WERI-Rb-1 (cell line): ENCODE results near the gene TAF1C.
"Not testable (repeated sequence)": the region's sequence is repeated elsewhere in the genome, so short reads cannot be mapped to it uniquely, and the experiment has no call there.

Source experiments
- DNase-seq: peaks from one replicate; pipeline ENCODE4 v3.0.0-alpha.2; 2020
- H3K27ac ChIP-seq: fragments of 250-450 bp; sonication (Bioruptor Pico); 2 replicates; pipeline ENCODE4 v1.5.1; 2020; ENCODE audit warnings: mild to moderate bottlenecking, moderate library complexity
- H3K27me3 ChIP-seq: fragments of 250-450 bp; sonication (Bioruptor Pico); 2 replicates; pipeline ENCODE4 v1.5.1; 2021; ENCODE audit warnings: mild to moderate bottlenecking, low read depth, moderate library complexity; ENCODE audit not compliant: insufficient read depth, severe bottlenecking
- H3K36me3 ChIP-seq: fragments of 250-450 bp; sonication (Bioruptor Pico); 2 replicates; pipeline ENCODE4 v1.5.1; 2020; ENCODE audit warnings: mild to moderate bottlenecking, moderate library complexity
- H3K4me3 ChIP-seq: 2 replicates; pipeline ENCODE4 v1.5.1; 2011; ENCODE audit warnings: low read depth, mild to moderate bottlenecking, control low read depth, low read length
- H3K9me3 ChIP-seq: fragments of 250-450 bp; sonication (Bioruptor Pico); 2 replicates; pipeline ENCODE4 v1.5.1; 2021; ENCODE audit warnings: mild to moderate bottlenecking, moderate library complexity; ENCODE audit not compliant: severe bottlenecking
- CTCF ChIP-seq: IDR thresholded peaks from 2 replicates; pipeline ENCODE4 v1.5.1; 2011; ENCODE audit warnings: low read depth, mild to moderate bottlenecking, control low read depth, inconsistent platforms, low read length

Gene TAF1C

DNA sequence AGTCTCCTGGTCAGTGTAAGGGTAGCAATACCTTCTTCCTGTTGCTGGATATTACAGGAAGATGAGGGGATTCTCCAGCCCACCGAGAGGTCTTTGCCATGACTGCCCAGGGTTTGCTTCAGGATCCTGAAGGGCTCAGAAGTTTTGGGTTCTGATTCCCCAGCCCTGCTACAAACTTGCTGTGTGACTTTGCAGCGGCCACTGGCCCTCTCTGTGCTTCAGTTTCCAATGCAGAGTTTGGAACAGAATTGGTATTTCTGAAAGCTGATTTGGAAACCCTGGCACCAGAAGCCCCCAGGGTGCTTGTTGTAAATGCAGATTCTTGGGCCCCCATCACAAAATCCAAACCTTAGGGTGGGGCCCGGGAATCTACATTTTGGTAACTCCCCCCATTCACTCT is 38.3 kb upstream of the TAF1C start:
- no peaks in the 10 kb centered on the region for H3K27me3 ChIP-seq
- no peak overlapping the region for H3K27ac ChIP-seq
- H3K4me3 ChIP-seq, result no peak overlapping the region
- H3K9me3 ChIP-seq, result no peaks in the 10 kb centered on the region
- H3K36me3 ChIP-seq, result no peaks in the 10 kb centered on the region
- no peak for TF ChIP-seq CTCF
- DNase-seq, result no peak

- no peak for TF ChIP-seq CTCF
- DNase-seq, result no peak
- no peaks in the 10 kb centered on the region for H3K9me3 ChIP-seq
- H3K27me3 ChIP-seq, result no peaks in the 10 kb centered on the region
- H3K27ac ChIP-seq, result no peak overlapping the region
- no peaks in the 10 kb centered on the region for H3K36me3 ChIP-seq
- no peak overlapping the region for H3K4me3 ChIP-seq
These were observed 37.7 kb upstream of the TAF1C start for GRCh38 chr16:84224554-84224953.

DNA sequence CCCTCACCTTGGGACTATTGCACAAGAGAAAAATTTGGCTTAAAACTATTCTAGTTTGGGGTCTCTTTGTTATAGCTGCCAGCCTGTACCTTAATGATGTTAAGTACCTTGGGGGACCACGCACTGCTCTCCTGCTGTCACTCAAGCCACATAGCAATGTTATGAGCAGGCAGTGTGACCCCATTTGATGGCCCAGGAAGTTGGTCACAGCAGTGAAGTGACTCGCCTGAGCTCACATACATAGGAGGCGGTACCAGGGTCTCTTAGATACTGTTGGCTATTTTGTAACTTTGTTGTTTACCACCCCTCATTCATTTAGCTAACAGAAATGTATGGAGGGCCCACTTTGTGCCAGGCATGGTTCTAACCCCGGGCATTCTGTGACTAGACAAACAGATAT is 36.6 kb upstream of the TAF1C start:
- no peaks in the 10 kb centered on the region for H3K36me3 ChIP-seq
- no peak overlapping the region for H3K4me3 ChIP-seq
- H3K9me3 ChIP-seq, result no peaks in the 10 kb centered on the region
- H3K27me3 ChIP-seq, result no peaks in the 10 kb centered on the region
- no peak for TF ChIP-seq CTCF
- no peak overlapping the region for H3K27ac ChIP-seq
- no peak for DNase-seq

- no peak overlapping the region for H3K27ac ChIP-seq
- no peak overlapping the region for H3K4me3 ChIP-seq
- H3K36me3 ChIP-seq, result no peaks in the 10 kb centered on the region
- no peak for DNase-seq
- H3K27me3 ChIP-seq, result no peaks in the 10 kb centered on the region
- no peak for TF ChIP-seq CTCF
- H3K9me3 ChIP-seq, result no peaks in the 10 kb centered on the region
These were observed 34.0 kb upstream of the TAF1C start for GRCh38 chr16:84220851-84221250.

DNA sequence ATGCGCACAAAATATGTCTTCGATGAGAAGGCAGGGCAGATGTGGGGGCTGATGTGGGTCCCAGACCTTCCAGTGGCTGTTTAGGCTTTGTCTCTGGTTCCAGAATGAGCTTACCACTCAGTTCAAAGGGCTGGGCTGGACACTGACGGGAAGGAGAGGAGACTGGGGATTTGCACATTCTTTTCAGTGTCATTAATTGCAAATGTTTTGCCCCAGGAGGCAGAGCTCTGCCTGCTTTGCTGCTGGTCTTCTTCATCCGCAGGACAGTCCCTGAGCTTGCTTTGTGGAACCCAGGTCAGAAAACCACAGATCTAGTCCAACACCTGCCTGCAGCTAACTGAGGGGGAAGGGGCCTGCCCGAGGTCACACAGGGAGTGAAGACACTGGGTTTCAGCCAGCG is 32.1 kb upstream of the TAF1C start:
- no peak for TF ChIP-seq CTCF
- no peaks in the 10 kb centered on the region for H3K36me3 ChIP-seq

DNA sequence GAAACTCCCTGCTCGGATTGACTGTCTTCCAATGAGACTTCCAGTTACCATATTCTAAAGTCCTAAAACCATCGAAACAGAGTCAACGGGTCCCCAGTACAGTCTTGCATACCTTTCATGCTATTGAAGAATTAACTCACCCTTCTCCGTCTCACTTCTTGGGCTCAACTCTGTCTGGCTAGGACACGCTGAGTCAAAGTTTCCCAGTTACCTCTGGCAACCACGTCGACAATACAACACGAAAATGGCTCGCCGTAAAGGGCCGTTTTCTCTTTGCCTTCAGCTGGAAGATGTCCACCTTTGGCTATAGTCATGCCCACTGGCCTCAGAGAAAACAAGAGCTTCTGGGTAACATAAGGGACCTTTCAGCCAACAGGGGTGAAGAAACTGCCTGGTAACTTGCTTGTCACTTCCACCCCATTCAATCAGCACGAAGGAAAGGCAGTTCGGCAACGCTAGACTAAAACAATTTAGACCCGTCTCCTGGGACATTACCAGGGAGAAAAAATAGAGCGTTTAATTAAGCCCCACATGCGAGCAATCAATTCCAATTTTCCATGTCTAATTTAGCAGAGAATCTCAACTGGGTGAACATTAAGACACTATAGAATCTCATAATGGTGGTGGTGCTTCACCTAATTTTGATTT is 31.4 kb upstream of the TAF1C start:
- H3K4me3 ChIP-seq, result no peak overlapping the region
- DNase-seq, result no peak

More for the DNA sequence above, 32.1 kb upstream of the TAF1C start:
- no peak overlapping the region for H3K27ac ChIP-seq
- no peak for DNase-seq
- no peaks in the 10 kb centered on the region for H3K9me3 ChIP-seq
- H3K27me3 ChIP-seq, result no peaks in the 10 kb centered on the region
- H3K4me3 ChIP-seq, result no peak overlapping the region

GRCh38 chr16:84216144-84216543 is 29.3 kb upstream of the TAF1C start:
- not testable (repeated sequence) for H3K9me3 ChIP-seq, H3K36me3 ChIP-seq, H3K27me3 ChIP-seq, H3K4me3 ChIP-seq, DNase-seq, H3K27ac ChIP-seq

More for the DNA sequence above, 31.4 kb upstream of the TAF1C start:
- Histone ChIP-seq H3K27ac (no peak overlapping the region), H3K9me3 (no peaks in the 10 kb centered on the region), H3K36me3 (no peaks in the 10 kb centered on the region), H3K27me3 (no peaks in the 10 kb centered on the region)
- no peak for TF ChIP-seq CTCF
